Activated CD8-positive, alpha-beta memory T cell treated with anti-CD3 and anti-CD28 coated beads for 48 hours (primary cell): ENCODE data around the gene USP7.
"Not testable (repeated sequence)": the region's sequence is repeated elsewhere in the genome, so short reads cannot be mapped to it uniquely, and the experiment has no call there.

ENCODE experiments used
- DNase-seq, 3 experiments: peaks; one replicate each; pipeline ENCODE4 v3.0.0-alpha.2; 2020; ENCODE audit warnings: low read depth in 2 of 3, low spot score in 2 of 3

The USP7 gene

DNA sequence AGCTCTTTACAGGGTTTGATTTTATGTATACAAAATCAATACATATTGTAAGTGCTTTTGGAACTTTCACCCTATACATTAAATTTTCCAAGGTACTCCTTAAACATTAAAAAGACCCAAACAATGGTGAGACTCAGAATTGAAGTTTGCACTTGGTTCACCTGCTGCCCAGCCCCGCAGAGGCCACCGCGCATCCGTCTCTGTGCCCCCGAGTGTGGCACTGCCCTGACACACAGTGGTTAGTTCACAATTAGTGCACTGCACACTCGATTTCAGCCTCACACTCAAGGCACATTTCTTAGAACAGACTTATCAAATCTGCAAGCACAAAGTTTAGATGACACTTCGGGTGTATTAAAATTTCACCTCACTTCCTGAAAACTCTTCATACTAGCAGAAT lies 38.3 kb downstream of the USP7 start:
- no peak for DNase-seq

DNA sequence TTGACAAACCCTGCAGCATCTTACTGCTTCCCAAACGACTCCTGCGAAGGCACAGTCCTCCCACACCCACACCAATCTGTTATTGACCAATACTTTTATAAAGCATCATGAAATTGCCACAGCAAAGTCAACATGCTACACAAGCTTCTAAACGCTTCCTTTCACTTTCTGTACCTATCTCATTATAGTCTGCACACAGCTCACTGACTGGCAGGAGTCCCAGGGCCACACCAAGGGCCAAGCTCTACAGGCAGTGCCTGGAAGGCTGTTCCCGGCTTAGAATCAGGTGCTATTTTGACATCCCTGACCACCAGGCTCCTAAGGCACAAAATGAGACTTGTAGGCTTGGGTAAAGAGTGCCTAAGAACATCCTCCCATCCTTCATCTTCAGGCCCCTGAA lies 39.5 kb downstream of the USP7 start:
- no peak for DNase-seq

- DNase-seq, result no peak
These were observed 40.5 kb downstream of the USP7 start for GRCh38 chr16:8923199-8923598.

DNA sequence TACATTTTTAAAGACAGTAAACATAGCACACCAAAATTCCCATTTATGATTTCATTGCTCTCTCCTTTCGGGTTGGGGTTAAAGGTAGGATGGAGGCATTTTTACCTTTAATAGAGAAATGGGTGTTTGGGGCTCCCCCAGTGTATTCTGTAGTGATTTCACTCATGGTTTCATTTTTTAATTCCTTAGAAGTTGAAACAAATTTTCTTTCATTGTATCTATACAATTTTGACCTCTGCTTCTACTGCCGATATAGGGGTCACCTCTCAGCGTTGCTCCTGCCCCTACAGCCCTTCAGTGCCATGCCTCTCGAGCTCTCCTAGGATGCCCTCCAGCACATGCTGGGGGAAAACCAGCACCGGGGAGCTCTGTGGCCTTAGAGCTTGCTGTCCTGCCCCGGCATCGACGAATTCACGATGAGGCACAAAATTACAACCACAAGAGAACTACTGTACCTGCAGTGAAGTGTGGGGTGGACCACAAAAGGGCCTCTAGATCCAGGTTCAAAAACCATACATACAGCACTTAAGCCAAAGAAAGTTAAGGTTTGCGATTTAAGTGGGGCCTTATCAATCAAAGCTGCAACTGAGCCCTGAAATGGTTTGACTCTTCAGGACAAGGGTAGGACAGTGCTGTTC lies 42.2 kb downstream of the USP7 start:
- DNase-seq, result no peak

DNA sequence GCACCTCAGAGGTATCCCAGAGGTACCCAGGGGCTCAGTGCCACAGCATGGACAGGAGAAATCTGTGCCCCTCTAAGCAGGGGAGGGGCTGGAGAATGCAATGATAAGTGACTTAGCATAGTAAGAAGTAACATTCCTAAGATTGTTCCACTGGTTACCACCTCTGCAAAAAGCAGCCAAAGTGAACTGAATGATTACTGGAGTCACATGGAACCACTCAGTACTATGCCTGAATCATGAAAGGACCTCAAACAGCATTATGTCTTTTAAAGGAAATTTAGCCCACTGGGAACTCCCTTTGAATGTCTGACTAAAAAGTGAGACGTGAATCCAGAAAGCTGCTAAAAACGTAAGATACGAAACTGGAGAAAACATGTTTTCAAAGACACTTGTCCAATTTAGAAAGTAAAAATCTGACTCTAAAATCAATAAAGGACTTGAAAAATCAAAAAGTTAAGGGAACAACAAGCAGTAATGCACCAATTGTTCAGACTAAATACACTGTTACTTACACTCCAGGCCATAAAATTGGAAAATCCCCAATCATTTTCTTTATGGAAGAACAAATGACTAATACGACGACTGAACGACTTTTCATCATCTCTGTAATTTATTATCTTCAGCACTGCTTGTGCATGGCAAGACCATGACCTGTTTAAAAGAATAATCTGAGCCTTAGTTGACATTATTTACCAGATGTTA lies 42.9 kb downstream of the USP7 start:
- DNase-seq, result no peak

DNA sequence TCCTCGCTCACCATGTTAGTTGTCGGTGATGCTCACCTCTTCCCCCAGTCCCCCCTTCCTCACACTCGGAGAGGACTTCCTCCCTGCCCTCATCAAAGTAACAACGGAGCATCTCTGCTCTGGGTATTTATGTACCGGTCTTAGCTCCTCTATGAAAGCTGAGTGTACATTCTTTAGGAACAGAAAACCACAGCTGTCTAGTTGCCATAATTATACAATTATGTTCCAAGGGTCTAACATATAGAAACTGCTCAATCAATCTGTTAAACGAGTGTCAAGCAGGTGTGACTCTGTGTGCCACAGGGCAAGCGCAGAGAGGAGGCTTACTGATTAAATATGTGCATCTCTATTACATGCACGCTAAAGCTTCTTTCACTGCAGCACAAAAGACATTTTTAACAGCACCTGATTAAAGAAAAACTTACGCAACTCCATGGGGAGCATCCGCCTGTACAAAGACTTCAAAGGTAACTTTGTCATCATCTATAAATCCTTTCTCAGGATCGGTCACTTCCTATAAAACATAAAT lies 43.7 kb downstream of the USP7 start:
- no peak for DNase-seq

DNA sequence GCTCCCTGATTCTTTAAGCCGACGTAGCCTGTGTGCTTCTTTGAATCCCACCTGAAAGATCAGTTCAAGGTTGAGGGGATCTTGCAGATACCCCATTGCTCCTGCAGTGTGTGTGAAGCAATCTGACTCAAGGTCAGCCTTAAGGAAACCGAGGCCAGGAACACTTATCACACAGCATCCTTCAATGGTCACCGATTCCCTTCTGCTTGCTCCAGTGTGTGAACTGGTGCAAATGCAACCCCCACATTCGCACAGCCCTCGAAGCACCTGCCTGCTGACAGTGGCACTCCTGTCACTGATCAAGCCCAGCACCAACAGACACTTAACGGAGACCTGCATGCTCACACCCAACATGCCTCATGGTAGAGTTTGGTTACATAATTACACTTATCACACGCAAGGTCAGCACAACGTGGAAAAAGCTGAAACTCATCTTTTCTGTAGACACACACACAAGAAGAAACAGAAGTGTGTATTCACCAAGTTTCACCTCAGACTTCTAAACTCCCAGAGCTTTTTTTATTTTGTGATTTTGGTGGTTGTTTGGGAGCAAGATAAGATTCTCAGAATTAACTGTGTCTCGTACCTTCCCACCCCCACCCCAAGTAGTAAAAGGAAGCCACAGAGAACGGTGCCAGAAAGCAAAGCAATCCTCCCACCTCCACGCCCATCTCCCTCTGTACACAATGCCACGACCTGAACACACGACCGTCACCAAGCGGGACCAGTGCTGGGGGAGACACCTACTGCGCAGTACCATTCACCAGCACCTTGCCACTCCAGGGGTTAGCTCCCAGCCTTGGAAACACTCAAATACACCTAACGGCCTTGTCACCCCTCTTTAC lies 44.4 kb downstream of the USP7 start:
- DNase-seq, result no peak

- not testable (repeated sequence) for DNase-seq
These were observed 46.4 kb downstream of the USP7 start for GRCh38 chr16:8917336-8917735.

GRCh38 chr16:8916541-8917225 lies 47.0 kb downstream of the USP7 start:
- no peak for DNase-seq

GRCh38 chr16:8915722-8916301 lies 47.9 kb downstream of the USP7 start:
- no peak for DNase-seq

GRCh38 chr16:8914098-8914497 lies 49.6 kb downstream of the USP7 start:
- no peak for DNase-seq

- no peak for DNase-seq
These were observed 50.9 kb downstream of the USP7 start for GRCh38 chr16:8912793-8913192.

DNA sequence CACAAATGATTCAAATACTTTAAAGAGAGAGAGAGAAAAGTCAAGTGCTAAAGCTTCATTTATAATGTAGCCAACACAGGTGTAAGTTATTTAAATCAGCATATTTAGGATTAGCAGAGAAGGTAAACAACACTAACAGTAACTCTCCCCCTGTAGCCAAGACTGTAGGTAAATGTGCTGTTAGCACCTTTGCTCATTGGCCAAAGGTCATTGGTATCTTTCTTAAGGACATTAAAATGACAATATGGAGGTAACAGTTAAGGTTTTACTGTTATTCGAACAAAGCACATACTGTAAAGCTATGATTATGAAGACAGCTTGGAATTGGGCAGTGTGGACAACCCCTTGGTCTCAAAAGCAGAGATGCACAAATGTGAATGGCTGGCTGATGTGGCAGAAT lies 52.9 kb downstream of the USP7 start:
- DNase-seq, result no peak

GRCh38 chr16:8908810-8909468 lies 54.8 kb downstream of the USP7 start:
- no peak for DNase-seq

DNA sequence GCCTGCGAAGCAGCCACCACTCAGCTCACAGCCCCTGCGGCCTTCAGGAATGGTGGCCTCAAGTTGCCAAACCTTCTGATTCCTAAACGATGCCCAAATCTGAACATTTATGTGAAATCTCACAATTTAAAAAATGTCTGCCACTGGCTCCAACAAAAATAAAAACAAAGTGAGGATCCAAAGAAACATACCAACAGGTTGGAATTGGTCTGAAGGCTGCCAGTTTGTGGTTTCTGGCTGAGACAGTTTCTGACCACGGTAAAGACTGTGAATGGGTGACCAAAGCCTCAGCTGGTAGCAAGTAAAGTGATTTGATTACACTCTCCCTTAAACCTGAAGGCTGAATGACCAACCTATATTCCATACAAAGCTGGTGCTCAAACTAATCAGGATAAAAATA lies 56.6 kb downstream of the USP7 start:
- no peak for DNase-seq

DNA sequence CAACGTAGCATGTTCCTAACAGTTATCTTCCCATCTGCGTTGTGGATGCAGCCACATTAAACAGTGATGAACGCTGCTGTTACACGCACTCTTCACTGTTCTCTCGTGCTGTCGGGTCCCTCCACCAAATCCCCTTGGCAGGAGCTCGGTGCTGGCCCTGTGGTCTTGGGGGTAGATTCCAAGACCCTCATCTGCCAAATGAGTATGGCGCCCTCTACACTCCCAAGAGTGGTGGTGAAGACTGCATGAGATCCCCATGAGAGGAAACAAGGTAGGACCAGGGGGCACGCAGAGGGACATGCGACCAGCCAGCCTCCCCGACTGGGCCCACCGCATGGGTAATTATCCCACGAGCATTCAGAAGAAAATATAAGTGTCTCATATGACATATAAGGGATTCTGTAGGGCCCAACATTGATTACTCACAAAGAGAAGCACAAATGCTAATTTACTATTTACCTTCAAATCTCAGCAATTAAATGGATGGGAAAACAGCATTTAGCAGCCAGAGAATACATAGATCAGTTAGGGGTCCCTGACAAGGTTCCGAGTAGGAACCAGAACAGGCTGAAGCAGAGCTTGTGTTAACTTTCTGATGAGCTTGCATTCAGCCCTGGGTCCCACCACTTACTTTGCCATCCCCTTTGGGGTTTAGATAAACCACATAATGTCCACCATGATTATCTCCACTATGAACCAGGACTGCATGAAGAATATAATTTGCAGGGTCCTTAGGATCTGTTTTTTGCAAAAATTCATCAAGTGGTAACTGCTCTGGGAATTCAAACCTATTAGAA lies 57.7 kb downstream of the USP7 start:
- no peak for DNase-seq

DNA sequence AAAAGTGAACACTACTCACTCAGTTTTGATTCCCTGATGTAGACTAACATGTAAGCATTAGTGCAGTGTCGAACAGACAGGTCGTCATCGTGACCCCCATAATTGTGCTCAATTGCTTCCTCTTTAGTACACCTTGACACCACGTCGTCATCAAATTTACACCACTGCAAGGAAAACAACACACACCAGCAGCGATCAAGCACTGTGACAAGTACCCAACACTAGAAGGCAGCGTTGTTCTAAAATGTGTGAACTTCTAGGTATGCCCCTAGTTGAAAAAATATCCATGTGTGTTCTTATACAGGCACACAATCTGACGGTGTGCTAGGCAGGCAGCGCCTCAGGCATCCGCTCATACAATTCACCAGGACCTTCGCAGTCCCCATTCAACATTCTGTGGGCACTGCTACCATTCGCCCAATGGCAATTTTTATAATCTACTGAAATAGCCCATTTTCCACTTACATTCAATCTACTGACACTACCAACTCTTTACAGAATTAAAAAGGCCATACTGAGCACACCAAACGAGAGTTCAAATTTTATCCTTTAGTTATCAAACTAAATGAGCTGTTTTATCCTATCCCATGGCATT lies 58.4 kb downstream of the USP7 start:
- no peak for DNase-seq

GRCh38 chr16:8904018-8904430 lies 59.7 kb downstream of the USP7 start:
- DNase-seq, result no peak

- DNase-seq, result no peak
These were observed 60.7 kb downstream of the USP7 start for GRCh38 chr16:8903004-8903403.
